GM18511 (cell line): ENCODE results near the gene TCTA.

Experiments
- ATAC-seq: cut with Tn5 transposase; IDR thresholded peaks from one replicate; pipeline ENCODE4 v1.9.1; 2021; ENCODE audit warnings: mild to moderate bottlenecking, moderate library complexity; ENCODE audit not compliant: unreplicated experiment

TCTA gene

GRCh38 chr3:49410066-49410845, 2.0 kb upstream of the TCTA start:
- no peak for ATAC-seq

GRCh38 chr3:49410846-49411534, 1.2 kb upstream of the TCTA start:
- no peak for ATAC-seq

- peak; percentile 19 for ATAC-seq
These were observed 672 bp upstream of the TCTA start for GRCh38 chr3:49411535-49411967.

- no peak for ATAC-seq
These were observed 562 bp downstream of the TCTA start for GRCh38 chr3:49412632-49413337.

GRCh38 chr3:49413338-49413734, 1.1 kb downstream of the TCTA start:
- no peak for ATAC-seq

GRCh38 chr3:49414753-49415152, 2.5 kb downstream of the TCTA start:
- ATAC-seq, result no peak

- ATAC-seq, result peak; percentile 33
These were observed 3.8 kb downstream of the TCTA start for GRCh38 chr3:49415931-49416601.

GRCh38 chr3:49416867-49417266, 4.6 kb downstream of the TCTA start:
- ATAC-seq, result no peak

- ATAC-seq, result no peak
These were observed 5.4 kb downstream of the TCTA start for GRCh38 chr3:49417516-49418120.

GRCh38 chr3:49421890-49422378, 9.7 kb downstream of the TCTA start:
- no peak for ATAC-seq

- ATAC-seq, result no peak
These were observed 10.4 kb downstream of the TCTA start, which contains the start of gene AMT for GRCh38 chr3:49422379-49423248. AMT (minus strand) TSS chr3:49422473; CDS start chr3:49422450, 23 bp downstream.

GRCh38 chr3:49424816-49425215, 12.6 kb downstream of the TCTA start:
- ATAC-seq, result no peak

GRCh38 chr3:49427586-49427985, 15.4 kb downstream of the TCTA start:
- ATAC-seq, result no peak

GRCh38 chr3:49428752-49429080, 16.5 kb downstream of the TCTA start:
- ATAC-seq, result peak; percentile 17

- no peak for ATAC-seq
These were observed 22.5 kb downstream of the TCTA start for GRCh38 chr3:49434731-49435130.

- no peak for ATAC-seq
These were observed 33.2 kb downstream of the TCTA start for GRCh38 chr3:49445391-49445790.

- no peak for ATAC-seq
These were observed 41.4 kb downstream of the TCTA start for GRCh38 chr3:49453621-49454020.

- ATAC-seq, result no peak
These were observed 42.2 kb downstream of the TCTA start for GRCh38 chr3:49454458-49454857.

GRCh38 chr3:49454898-49455681, 42.9 kb downstream of the TCTA start:
- ATAC-seq, result no peak
